Inflammatory macrophage treated with lipopolysaccharide for 4 hours (primary cell): ENCODE data around the gene B3GALT2.

Experiments
- DNase-seq: peaks from one replicate; pipeline ENCODE4 v3.0.0-alpha.2; 2020

Gene B3GALT2

GRCh38 chr1:193181536-193181935, 4.9 kb downstream of the B3GALT2 start:
- no peak for DNase-seq

DNA sequence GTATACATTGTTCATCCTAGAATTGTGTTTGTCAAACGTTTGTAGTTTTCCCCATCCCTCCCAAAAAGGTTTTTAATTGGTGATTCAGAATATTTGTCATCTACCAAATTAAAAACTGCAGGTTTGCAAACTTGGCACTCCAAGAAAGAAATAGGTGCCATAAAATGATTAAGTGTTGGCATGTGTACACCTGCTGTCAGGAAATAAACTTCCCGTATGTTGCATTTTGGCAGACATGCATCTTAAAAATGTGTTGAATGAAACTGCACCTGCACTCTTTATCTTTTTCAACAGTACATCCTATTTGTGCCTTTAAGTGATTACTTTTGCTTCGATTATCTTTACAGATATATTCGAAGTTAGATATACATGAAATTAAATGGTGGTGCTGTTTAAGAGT, 7.3 kb downstream of the B3GALT2 start:
- no peak for DNase-seq

DNA sequence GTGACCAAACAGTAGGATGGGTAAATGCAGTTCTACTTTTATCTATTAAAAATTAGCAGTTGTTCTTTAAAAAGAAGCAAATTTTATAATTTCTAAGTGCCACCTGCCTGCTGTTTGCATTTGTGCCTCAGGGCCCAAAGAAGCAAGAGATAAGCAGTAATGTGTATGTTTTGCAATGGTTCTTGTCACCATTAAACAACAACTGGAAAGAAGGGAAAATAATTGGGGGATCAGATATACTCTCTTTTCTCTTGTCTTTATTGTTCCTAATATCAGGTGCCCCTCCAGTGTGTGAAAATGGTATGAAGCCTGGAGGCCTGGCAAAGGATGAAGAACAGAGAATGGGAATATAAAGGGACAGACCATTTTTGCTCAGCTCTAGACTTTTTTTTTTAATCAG, 9.6 kb downstream of the B3GALT2 start:
- DNase-seq = no peak

DNA sequence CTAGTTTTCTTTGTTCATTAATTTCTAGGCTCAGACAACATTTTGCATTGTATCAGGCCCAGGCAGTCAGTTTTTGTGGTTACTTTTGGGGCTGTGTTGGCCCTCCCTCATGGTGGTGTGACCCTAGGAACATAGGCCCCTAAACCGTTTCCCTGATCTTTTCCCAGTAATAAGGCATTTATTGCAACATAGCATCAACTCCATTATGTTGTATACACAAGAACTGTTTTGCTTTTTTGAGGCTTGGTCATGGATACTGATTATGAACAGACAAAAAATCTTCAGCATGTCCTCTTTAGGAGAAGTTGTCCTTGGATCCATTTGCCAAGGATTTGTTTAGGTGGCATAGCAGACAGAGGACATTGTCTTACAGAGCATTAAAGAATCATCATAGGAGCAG, 10.3 kb downstream of the B3GALT2 start:
- DNase-seq = no peak

- DNase-seq = no peak
These were observed 29.1 kb downstream of the B3GALT2 start for GRCh38 chr1:193157360-193157759.

- no peak for DNase-seq
These were observed 29.6 kb downstream of the B3GALT2 start for GRCh38 chr1:193156822-193157142.

GRCh38 chr1:193156117-193156821, 30.1 kb downstream of the B3GALT2 start:
- DNase-seq = no peak

- DNase-seq = no peak
These were observed 41.4 kb downstream of the B3GALT2 start for GRCh38 chr1:193144999-193145398.

DNA sequence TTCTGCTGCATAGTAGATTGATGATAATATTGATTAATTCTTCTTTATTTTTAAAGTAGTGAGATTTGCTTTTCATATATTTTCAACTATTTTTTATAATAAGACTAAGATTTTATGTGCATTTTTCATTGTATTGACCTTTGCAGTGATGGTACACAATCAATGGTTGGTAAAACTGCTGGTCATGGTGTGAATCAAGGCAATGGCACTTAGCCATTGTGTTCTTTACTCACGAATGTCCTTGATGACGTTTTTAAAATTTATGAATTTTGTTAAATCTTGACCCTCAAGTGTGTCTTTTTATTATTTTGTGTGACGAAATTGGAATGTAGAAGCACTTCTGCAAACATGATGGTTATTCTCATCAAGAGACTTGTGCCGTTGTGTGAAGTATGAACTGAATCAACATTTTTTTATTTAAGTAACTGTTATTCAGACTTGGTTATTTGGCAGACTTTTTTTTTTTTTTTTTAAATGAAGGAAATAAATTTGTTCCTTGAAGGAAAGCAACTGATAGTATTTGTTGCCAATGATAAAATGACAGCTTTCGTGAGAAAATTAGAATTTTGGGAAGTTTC, 42.0 kb downstream of the B3GALT2 start:
- no peak for DNase-seq

- DNase-seq = no peak
These were observed 43.1 kb downstream of the B3GALT2 start for GRCh38 chr1:193143285-193143684.

DNA sequence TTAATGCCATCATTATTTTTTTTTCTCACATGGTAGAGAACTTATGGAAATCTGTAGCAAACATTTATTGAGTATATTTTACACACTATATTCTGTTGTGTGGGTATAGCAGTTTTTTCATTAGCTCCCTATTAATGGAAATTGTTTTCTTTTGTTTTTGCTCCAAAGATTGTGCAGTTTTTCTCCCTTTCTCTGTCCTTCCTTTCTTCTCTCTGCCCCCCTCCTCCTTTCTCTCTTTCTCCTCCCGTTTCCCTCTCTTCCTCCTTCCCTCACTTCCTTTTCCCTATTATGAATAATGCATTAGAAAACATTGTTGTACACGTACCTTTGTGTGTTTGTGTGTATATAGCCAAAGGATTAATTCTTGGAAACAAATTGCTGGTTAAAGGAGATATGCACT, 44.0 kb downstream of the B3GALT2 start:
- DNase-seq = no peak

DNA sequence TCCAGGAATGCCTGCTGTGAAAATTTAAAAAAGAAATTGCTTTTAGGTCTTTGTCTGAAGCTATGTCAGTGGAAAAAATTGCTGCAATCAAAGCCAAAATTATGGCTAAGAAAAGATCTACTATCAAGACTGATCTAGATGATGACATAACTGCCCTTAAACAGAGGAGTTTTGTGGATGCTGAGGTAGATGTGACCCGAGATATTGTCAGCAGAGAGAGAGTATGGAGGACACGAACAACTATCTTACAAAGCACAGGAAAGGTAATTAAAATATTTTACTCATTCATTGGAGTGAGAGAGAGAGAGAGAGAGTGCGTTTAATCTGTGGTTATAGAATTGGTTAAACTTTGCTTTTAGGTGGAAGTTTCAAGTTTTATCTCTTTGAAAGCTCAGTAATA, 44.6 kb downstream of the B3GALT2 start:
- no peak for DNase-seq

DNA sequence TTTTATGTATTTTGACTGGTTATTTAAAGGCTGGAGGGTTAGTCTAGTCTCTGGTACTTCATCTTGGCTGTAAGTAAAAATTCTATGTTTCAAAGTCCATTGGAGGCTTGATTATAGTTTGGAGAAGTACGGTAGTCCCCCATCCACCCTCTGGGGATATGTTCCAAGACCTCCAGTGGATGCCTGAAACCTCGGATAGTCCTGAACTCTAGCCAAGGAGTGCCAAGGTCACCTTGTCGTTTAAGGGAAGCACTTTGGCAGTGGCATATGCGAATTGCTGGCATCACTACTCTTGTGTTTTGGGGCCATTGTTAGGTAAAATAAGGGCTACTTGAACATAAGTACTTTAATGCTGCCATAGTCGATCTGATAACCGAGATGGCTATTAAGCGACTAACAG, 46.2 kb downstream of the B3GALT2 start:
- DNase-seq = no peak

DNA sequence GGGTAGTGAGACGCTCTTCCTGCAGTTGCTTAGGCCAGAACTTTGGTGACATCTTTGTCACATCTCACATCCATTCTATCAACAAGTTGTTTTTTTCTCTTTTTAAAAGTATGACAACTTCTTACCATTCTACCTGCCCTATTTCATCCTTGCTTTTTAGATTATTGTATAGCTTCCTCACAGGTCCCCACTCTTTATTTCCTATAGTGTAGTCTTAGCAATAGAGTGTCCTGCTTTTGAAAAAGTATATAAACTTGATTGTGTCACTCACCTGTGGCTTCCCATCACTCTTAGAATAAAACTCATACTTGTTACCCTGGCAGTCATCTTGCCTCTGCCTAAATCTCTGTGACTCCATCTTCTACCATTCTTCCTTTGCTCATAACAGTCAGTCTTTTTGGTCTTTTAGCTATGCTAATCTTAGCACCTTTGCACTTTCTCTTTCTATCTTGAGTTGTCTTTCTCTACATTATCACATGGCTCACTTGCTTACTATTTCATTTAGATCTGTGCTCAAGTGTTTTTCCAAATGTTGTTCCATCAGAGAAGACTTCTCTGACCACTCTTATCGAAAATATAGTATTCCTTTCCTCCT, 55.0 kb downstream of the B3GALT2 start:
- DNase-seq = no peak
